Heart right ventricle (tissue), 16 donors: Measurements from ENCODE around the gene ITPR2. TPM values are rescaled to one million over a fixed set of nuclear protein-coding genes. Genes with fewer than 3 reads are reported as not detected.

Source experiments
- ATAC-seq, 8 donors: fragments of 200-7000 bp; cut with Tn5 transposase; one replicate each; pipeline ENCODE4 v1.9.1; 2020; ENCODE audit warnings: mild to moderate bottlenecking in 8 of 8, moderate library complexity in 8 of 8, moderate number of reproducible peaks in 1 of 8
- DNase-seq, 2 donors: peaks; one replicate each; pipeline ENCODE4 v3.0.0-alpha.2; 2020
- H3K27ac ChIP-seq, 10 donors: fragments of 200-600 bp; sonication (generic) in 2 of 10; one replicate each; pipeline versions ENCODE4 v1.5.0 to v1.8.0; 2020 to 2022; ENCODE audit warnings: mild to moderate bottlenecking in 3 of 10
- H3K27me3 ChIP-seq, 7 donors: fragments of 200-600 bp; one replicate each; pipeline ENCODE4 v1.8.0; 2021 to 2022; ENCODE audit warnings: mild to moderate bottlenecking in 2 of 7
- H3K36me3 ChIP-seq, 9 donors: fragments of 200-600 bp; sonication (generic) in 1 of 9; one replicate each; pipeline versions ENCODE4 v1.5.0 to v1.8.0; 2020 to 2022; ENCODE audit warnings: mild to moderate bottlenecking in 2 of 9
- H3K4me1 ChIP-seq, 9 donors: fragments of 200-600 bp; sonication (generic) in 1 of 9; one replicate each; pipeline versions ENCODE4 v1.5.0 to v1.8.0; 2020 to 2022; ENCODE audit warnings: mild to moderate bottlenecking in 4 of 9
- H3K4me3 ChIP-seq, 10 donors: fragments of 200-600 bp; sonication (generic) in 2 of 10; one replicate each; pipeline versions ENCODE4 v1.5.0 to v1.8.0; 2020 to 2022; ENCODE audit warnings: mild to moderate bottlenecking in 7 of 10, moderate library complexity in 2 of 10
- H3K9me3 ChIP-seq, 11 donors: fragments of 200-600 bp in 10 of 11; sonication (generic) in 2 of 11; one replicate each; pipeline versions ENCODE4 v1.5.0 to v1.8.0; 2013 to 2022; ENCODE audit warnings: mild to moderate bottlenecking in 2 of 11, control low read depth in 1 of 11, moderate library complexity in 1 of 11
- CTCF ChIP-seq, 9 donors: fragments of 200-600 bp; sonication (generic) in 2 of 9; IDR thresholded peaks; one replicate each; pipeline versions ENCODE4 v1.5.0 to v1.8.0; 2021 to 2022; ENCODE audit warnings: antibody characterized with exemption in 9 of 9, mild to moderate bottlenecking in 5 of 9, moderate library complexity in 1 of 9
- WGBS, 2 donors: extraction: QIAGEN DNeasy Blood & Tissue Kit; methylation state at CpG; one replicate each; pipeline ENCODE4 v1.1.7; 2013; ENCODE audit warnings: inconsistent platforms in 1 of 2; 5-methylcytosine and 5-hydroxymethylcytosine counted together
- intact Hi-C, 10 donors: fragments of 100-400 bp; cut with DNase I; formaldehyde crosslinking; loops; one replicate each; pipeline versions ENCODE4 v1.11.1 to v1.14.2; 2022
- polyA plus RNA-seq, 2 donors: library from polyadenylated mRNA; stranded (reverse); fragments of 200-250 nt; gene quantifications; one replicate each; pipeline ENCODE4 v1.2.3, GENCODE V29; 2013
- total RNA-seq, 10 donors: library from RNA; stranded (reverse); fragmentation: NEBNext Ultra II Directional in 3 of 10; extraction: Animal tissue kit (Norgen Biotek cat#: 25700) in 3 of 10; gene quantifications; one replicate each; pipeline versions ENCODE4 v1.2.1 to v1.2.4, GENCODE V29; 2021 to 2023
- donor health status: Arrhythmogenic right ventricular cardiomyopathy.
- donor health status: ischemic (EF 13 %, LVEDD 7.1; RV severe dilation, severe dysfunction).
- donor health status: healthy with polysubstance abuse.
- donor health status: DM: no; HTN: yes; CAD: no.
- donor health status: DM: no; HTN: no; CAD: no.
- donor health status: ischemic (EF 25% LVEDD 6.9; RV normal size, moderate dysfunction).
- donor health status: ischemic (EF 25% LVEDD 5.7; RV mildly dilated, moderate dysfunction).
- donor health status: healthy.
- donor health status: DM: yes; HTN: yes; CAD: no.
- donor health status: Ischemic cardiomyopathy.
- donor health status: ischemic (EF 35%, LVEDD 5.7; RV mildly dilated, moderate dysfunction).
- donor health status: nonischemic (EF 11% LVEDD 7.7; RV severe dilation, severe dysfunction).
- donor health status: DM: yes; HTN: yes; CAD: no.
- donor health status: PGD.
- donor health status: ischemic (EF 29% LVEDD 5.4; RV normal size, mild dysfunction).
- donor health status: nonischemic (EF 23%, LVEDD 6.1; RV moderate dilation, normal function).

ITPR2 gene
- total and polyA plus RNA-seq, 12 donors, result 2.0 to 18.9 (median 14.3) TPM

DNA sequence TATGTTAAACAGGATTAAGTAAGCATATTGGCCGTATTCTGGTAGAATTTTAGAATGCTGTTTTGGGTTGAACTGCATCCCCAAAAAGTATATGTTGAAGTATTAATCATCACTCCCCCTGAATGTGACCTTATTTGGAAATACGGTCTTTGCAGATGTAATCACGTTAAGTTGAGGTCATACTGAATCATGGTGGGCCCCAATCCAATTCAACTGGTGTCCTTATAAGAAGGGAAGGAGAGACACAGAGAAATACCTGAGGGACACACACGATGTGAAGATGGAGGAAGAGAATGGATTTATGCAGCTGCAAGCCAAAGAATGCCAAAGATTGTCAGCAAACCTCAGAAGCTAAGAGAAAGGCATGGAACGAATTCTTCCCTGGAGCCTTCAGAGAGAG, 268.6 kb downstream of the ITPR2 start:
- no peak for TF ChIP-seq CTCF (IDR thresholded peaks at IDR 0.05)
- intact Hi-C loops, result no loop called here
- Histone ChIP-seq H3K36me3 (peaks cover 0 to 26% (median 0%) of the 10 kb centered on the region in 9 donors), H3K4me1 (peaks cover 0 to 9% (median 0%) of the 10 kb centered on the region in 9 donors), H3K4me3 (no peak overlapping the region), H3K9me3 (peaks cover 0 to 2% (median 0%) of the 10 kb centered on the region in 11 donors), H3K27me3 (no peaks in the 10 kb centered on the region), H3K27ac (no peak overlapping the region)
- ATAC-seq (no peak), DNase-seq (no peak)
- WGBS, 2 donors, result 67 to 75% methylated on average over 5 of the region's 5 CpGs

DNA sequence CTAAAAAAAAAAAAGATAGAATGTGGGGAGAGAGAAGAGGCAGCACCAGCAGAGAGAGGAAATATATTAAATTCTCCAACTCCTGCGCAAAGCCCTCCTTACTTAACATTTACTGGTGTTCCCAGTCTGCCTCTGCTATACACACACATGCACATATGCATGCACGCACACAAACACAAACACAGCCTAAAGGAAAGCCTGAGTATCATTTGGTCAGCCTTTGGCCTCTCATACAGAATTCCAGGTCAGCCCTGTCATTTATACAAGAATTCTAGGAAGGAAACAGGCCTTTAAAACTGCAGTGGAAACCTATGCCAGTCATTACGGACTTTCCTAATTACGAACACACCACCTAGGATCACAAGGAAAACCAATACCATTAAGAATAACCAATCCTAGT, 269.4 kb downstream of the ITPR2 start:
- Histone ChIP-seq H3K27me3 (no peaks in the 10 kb centered on the region), H3K36me3 (peaks cover 0 to 26% (median 0%) of the 10 kb centered on the region in 9 donors), H3K9me3 (peaks cover 0 to 4% (median 0%) of the 10 kb centered on the region in 11 donors), H3K4me1 (peaks cover 0 to 9% (median 0%) of the 10 kb centered on the region in 9 donors), H3K4me3 (no peak overlapping the region), H3K27ac (no peak overlapping the region)
- ATAC-seq (no peak), DNase-seq (no peak)
- WGBS, 2 donors, result 90 to 92% methylated on average over 4 of the region's 4 CpGs
- intact Hi-C loops, result no loop called here
- no peak for TF ChIP-seq CTCF (IDR thresholded peaks at IDR 0.05)

- no peak for DNase-seq
- Histone ChIP-seq H3K36me3 (peaks cover 0 to 67% (median 0%) of the 10 kb centered on the region in 9 donors), H3K4me1 (peaks cover 0 to 10% (median 0%) of the 10 kb centered on the region in 9 donors), H3K27me3 (no peaks in the 10 kb centered on the region), H3K9me3 (peaks cover 0 to 4% (median 0%) of the 10 kb centered on the region in 11 donors), H3K27ac (no peak overlapping the region), H3K4me3 (no peak overlapping the region)
- 96 to 97% methylated on average over 4 of the region's 4 CpGs for WGBS, 2 donors
- ATAC-seq, result no peak
- no peak for TF ChIP-seq CTCF (IDR thresholded peaks at IDR 0.05)
- intact Hi-C loops, result no loop called here
Observed at GRCh38 chr12:26557326-26557725, 275.7 kb downstream of the ITPR2 start.

DNA sequence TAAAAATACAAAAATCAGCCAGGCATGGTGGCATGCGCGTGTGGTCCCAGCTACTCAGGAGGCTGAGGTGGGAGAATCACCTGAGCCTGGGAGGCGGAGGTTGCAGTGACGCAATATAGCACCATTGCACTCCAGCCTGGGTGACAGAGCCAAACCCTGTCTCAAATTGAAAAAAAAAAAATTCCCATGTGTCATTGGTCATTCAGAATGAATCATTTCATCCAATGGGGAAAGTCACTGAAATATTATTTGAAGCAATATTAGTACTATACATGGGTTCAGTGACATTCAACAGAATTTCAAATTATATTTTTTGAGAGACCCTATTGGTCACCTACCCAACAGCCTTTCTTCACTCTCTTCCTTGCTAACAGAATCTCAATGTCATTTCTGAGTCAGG, 276.1 kb downstream of the ITPR2 start:
- H3K27me3 ChIP-seq, result no peaks in the 10 kb centered on the region
- peaks cover 0 to 67% (median 0%) of the 10 kb centered on the region in 9 donors for H3K36me3 ChIP-seq
- H3K27ac ChIP-seq, result no peak overlapping the region
- no peak for TF ChIP-seq CTCF (IDR thresholded peaks at IDR 0.05)
- DNase-seq (no peak), ATAC-seq (no peak)
- WGBS, 2 donors, result 98% methylated on average over 4 of the region's 4 CpGs
- H3K4me1 ChIP-seq, result peaks cover 0 to 10% (median 0%) of the 10 kb centered on the region in 9 donors
- no peak overlapping the region for H3K4me3 ChIP-seq
- intact Hi-C loops, result no loop called here
- peaks cover 0 to 4% (median 0%) of the 10 kb centered on the region in 11 donors for H3K9me3 ChIP-seq
